ENCODE measurements around the gene SCARB2. TPM values are rescaled to one million over a fixed set of nuclear protein-coding genes. Genes with fewer than 3 reads are reported as not detected.

SCARB2 gene
- total and polyA plus RNA-seq, 4 donors = 58.2 to 136 (median 73.7) TPM

GRCh38 chr4:76240236-76240635, 26.6 kb upstream of the SCARB2 start:
- Histone ChIP-seq H3K4me1 (ENCODE audit: control insufficient read depth in 4 of 4, insufficient read depth in 4 of 4, low read length in 3 of 4) (peaks cover under 1 to 7% (median 6%) of the 10 kb centered on the region in 4 donors), H3K36me3 (ENCODE audit: control insufficient read depth in 4 of 4, insufficient read depth in 3 of 4, low read depth in 1 of 4, low read length in 3 of 4) (no peaks in the 10 kb centered on the region), H3K9me3 (ENCODE audit: control insufficient read depth in 4 of 4, low read length in 3 of 4) (peaks cover 0 to 9% (median 1%) of the 10 kb centered on the region in 4 donors), H3K27me3 (ENCODE audit: control insufficient read depth in 4 of 4, insufficient read depth in 4 of 4, low read length in 3 of 4) (no peaks in the 10 kb centered on the region), H3K4me3 (ENCODE audit: low read depth in 1 of 3, low read length in 3 of 3) (no peak overlapping the region), H3K27ac (ENCODE audit: low read depth in 1 of 2, low read length in 2 of 2) (no peak overlapping the region), H3K9ac (ENCODE audit: low read depth in 1 of 2, low read length in 2 of 2) (no peak overlapping the region)
- WGBS = 98% methylated on average over 2 of the region's 2 CpGs
- no peak for DNase-seq (ENCODE audit: low spot score)
- no peak for TF ChIP-seq SP1 (IDR thresholded peaks at IDR 0.05)
- no peak for TF ChIP-seq HNF4G (IDR thresholded peaks at IDR 0.05)
- TF ChIP-seq, protein P1, sequence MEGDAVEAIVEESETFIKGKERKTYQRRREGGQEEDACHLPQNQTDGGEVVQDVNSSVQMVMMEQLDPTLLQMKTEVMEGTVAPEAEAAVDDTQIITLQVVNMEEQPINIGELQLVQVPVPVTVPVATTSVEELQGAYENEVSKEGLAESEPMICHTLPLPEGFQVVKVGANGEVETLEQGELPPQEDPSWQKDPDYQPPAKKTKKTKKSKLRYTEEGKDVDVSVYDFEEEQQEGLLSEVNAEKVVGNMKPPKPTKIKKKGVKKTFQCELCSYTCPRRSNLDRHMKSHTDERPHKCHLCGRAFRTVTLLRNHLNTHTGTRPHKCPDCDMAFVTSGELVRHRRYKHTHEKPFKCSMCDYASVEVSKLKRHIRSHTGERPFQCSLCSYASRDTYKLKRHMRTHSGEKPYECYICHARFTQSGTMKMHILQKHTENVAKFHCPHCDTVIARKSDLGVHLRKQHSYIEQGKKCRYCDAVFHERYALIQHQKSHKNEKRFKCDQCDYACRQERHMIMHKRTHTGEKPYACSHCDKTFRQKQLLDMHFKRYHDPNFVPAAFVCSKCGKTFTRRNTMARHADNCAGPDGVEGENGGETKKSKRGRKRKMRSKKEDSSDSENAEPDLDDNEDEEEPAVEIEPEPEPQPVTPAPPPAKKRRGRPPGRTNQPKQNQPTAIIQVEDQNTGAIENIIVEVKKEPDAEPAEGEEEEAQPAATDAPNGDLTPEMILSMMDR (IDR thresholded peaks at IDR 0.05; ENCODE audit: low read depth, low read length, missing input control) = no peak
- TF ChIP-seq, protein P2, sequence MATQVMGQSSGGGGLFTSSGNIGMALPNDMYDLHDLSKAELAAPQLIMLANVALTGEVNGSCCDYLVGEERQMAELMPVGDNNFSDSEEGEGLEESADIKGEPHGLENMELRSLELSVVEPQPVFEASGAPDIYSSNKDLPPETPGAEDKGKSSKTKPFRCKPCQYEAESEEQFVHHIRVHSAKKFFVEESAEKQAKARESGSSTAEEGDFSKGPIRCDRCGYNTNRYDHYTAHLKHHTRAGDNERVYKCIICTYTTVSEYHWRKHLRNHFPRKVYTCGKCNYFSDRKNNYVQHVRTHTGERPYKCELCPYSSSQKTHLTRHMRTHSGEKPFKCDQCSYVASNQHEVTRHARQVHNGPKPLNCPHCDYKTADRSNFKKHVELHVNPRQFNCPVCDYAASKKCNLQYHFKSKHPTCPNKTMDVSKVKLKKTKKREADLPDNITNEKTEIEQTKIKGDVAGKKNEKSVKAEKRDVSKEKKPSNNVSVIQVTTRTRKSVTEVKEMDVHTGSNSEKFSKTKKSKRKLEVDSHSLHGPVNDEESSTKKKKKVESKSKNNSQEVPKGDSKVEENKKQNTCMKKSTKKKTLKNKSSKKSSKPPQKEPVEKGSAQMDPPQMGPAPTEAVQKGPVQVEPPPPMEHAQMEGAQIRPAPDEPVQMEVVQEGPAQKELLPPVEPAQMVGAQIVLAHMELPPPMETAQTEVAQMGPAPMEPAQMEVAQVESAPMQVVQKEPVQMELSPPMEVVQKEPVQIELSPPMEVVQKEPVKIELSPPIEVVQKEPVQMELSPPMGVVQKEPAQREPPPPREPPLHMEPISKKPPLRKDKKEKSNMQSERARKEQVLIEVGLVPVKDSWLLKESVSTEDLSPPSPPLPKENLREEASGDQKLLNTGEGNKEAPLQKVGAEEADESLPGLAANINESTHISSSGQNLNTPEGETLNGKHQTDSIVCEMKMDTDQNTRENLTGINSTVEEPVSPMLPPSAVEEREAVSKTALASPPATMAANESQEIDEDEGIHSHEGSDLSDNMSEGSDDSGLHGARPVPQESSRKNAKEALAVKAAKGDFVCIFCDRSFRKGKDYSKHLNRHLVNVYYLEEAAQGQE (IDR thresholded peaks at IDR 0.05) = no peak
- TF ChIP-seq, protein P3, sequence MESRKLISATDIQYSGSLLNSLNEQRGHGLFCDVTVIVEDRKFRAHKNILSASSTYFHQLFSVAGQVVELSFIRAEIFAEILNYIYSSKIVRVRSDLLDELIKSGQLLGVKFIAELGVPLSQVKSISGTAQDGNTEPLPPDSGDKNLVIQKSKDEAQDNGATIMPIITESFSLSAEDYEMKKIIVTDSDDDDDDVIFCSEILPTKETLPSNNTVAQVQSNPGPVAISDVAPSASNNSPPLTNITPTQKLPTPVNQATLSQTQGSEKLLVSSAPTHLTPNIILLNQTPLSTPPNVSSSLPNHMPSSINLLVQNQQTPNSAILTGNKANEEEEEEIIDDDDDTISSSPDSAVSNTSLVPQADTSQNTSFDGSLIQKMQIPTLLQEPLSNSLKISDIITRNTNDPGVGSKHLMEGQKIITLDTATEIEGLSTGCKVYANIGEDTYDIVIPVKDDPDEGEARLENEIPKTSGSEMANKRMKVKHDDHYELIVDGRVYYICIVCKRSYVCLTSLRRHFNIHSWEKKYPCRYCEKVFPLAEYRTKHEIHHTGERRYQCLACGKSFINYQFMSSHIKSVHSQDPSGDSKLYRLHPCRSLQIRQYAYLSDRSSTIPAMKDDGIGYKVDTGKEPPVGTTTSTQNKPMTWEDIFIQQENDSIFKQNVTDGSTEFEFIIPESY (IDR thresholded peaks at IDR 0.05) = no peak
- TF ChIP-seq GABPA (IDR thresholded peaks at IDR 0.05 in 1 of 2, conservative IDR thresholded peaks at IDR 0.05 in 1 of 2) = no peak
- no peak for TF ChIP-seq ATF3 (IDR thresholded peaks at IDR 0.05)
- TF ChIP-seq RAD21 (IDR thresholded peaks at IDR 0.05) = no peak

GRCh38 chr4:76238701-76239100, 25.1 kb upstream of the SCARB2 start:
- no peak overlapping the region for H3K9ac ChIP-seq (ENCODE audit: low read depth in 1 of 2, low read length in 2 of 2)
- H3K27ac ChIP-seq (ENCODE audit: low read depth in 1 of 2, low read length in 2 of 2) = no peak overlapping the region
- no peaks in the 10 kb centered on the region for H3K36me3 ChIP-seq (ENCODE audit: control insufficient read depth in 4 of 4, insufficient read depth in 3 of 4, low read depth in 1 of 4, low read length in 3 of 4)
- peaks cover 0 to 9% (median 1%) of the 10 kb centered on the region in 4 donors for H3K9me3 ChIP-seq (ENCODE audit: control insufficient read depth in 4 of 4, low read length in 3 of 4)
- TF ChIP-seq NR2F2 (IDR thresholded peaks at IDR 0.05) (no peak), YY1 (IDR thresholded peaks at IDR 0.05) (no peak), EGR1 (IDR thresholded peaks at IDR 0.05; ENCODE audit: low read depth in 2 of 2) (no peak), SP1 (IDR thresholded peaks at IDR 0.05) (no peak), HNF4A (conservative IDR thresholded peaks at IDR 0.05) (no peak), RAD21 (IDR thresholded peaks at IDR 0.05) (no peak), RXRA (IDR thresholded peaks at IDR 0.05) (no peak), ATF3 (IDR thresholded peaks at IDR 0.05) (no peak), FOXA1 (IDR thresholded peaks at IDR 0.05) (no peak), HNF4G (IDR thresholded peaks at IDR 0.05) (no peak), TAF1 (conservative IDR thresholded peaks at IDR 0.05) (no peak), JUND (IDR thresholded peaks at IDR 0.05) (no peak), MAX (IDR thresholded peaks at IDR 0.05) (no peak), GABPA (IDR thresholded peaks at IDR 0.05 in 1 of 2, conservative IDR thresholded peaks at IDR 0.05 in 1 of 2) (no peak)
- TF ChIP-seq, protein P3 (IDR thresholded peaks at IDR 0.05) = no peak
- TF ChIP-seq, protein P1 (IDR thresholded peaks at IDR 0.05; ENCODE audit: low read depth, low read length, missing input control) = no peak
- DNase-seq (ENCODE audit: low spot score) = no peak
- H3K27me3 ChIP-seq (ENCODE audit: control insufficient read depth in 4 of 4, insufficient read depth in 4 of 4, low read length in 3 of 4) = no peaks in the 10 kb centered on the region
- peaks cover 1 to 7% (median 6%) of the 10 kb centered on the region in 4 donors for H3K4me1 ChIP-seq (ENCODE audit: control insufficient read depth in 4 of 4, insufficient read depth in 4 of 4, low read length in 3 of 4)
- H3K4me3 ChIP-seq (ENCODE audit: low read depth in 1 of 3, low read length in 3 of 3) = no peak overlapping the region

All from liver (tissue), 9 donors.